LNCAP (cell line): ENCODE measurements around the gene FAM167B.

ENCODE experiments used
- CTCF ChIP-seq: fragments of 450-650 bp; IDR thresholded peaks from 2 replicates; pipeline ENCODE4 v1.5.1; 2017; ENCODE audit warnings: mild to moderate bottlenecking

The FAM167B gene

GRCh38 chr1:32257227-32257508, 10.1 kb downstream of the FAM167B start:
- TF ChIP-seq CTCF = no peak

- TF ChIP-seq CTCF = no peak
Measured at GRCh38 chr1:32263744-32264143, 16.7 kb downstream of the FAM167B start.

GRCh38 chr1:32265846-32266245, 18.8 kb downstream of the FAM167B start:
- TF ChIP-seq CTCF = no peak

GRCh38 chr1:32266921-32267591, 20.0 kb downstream of the FAM167B start:
- no peak for TF ChIP-seq CTCF

GRCh38 chr1:32269744-32270143, 22.7 kb downstream of the FAM167B start:
- TF ChIP-seq CTCF = no peak

GRCh38 chr1:32272557-32273390, 25.8 kb downstream of the FAM167B start:
- no peak for TF ChIP-seq CTCF

GRCh38 chr1:32273391-32274208, 26.6 kb downstream of the FAM167B start:
- no peak for TF ChIP-seq CTCF
